Measurements from ENCODE around the gene NUP98.

Gene NUP98

DNA sequence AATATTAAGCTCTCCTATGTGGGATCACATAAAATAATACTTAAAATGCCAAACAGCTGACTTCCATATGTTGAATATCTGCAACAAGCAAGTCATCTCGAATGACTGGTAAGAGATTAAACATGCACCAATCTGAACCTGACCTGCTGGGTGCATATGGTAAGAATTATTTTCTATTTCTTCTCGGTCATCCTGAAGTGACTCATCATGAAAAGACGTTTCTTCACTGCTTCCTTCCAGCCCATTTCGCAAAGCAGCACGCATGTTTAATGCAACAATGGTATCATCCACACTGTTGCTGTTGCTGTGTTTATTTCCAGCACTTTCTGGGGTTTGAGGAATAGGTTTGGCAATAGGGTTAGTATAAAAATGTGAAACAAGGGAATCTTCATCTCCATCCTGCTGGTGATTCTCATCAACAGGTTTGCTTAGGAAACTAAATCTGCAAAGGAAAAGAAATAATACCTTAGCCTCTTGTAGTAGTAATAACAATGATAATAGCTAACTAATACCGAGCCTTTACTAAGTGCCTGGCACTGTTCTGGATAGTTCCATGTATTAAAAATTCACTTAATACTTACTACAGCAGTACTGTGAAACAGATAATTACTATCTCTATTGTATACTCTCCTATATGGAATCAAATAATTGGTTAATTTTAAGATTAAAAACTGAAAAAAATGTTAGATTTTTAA is 74.2 kb downstream of the NUP98 start:
- no peak for DNase-seq

DNA sequence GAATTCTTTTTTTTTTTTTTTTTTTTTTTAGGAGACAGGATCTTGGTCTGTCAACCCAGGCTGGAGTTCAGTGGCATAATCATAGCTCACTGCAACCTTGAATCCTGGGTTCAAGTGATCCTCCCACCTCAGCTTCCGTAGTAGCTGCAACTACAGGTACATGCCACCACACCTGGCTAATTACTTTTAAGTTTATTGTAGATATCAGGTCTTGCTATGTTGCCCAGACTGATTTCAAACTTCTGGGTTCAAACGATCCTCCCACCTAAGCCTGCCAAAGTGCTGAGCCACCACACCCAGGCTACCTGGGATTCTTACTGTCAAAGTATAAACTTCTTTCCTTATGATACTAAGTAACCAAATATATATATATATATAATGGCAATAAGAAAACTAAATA is 75.3 kb downstream of the NUP98 start:
- DNase-seq = no peak

DNA sequence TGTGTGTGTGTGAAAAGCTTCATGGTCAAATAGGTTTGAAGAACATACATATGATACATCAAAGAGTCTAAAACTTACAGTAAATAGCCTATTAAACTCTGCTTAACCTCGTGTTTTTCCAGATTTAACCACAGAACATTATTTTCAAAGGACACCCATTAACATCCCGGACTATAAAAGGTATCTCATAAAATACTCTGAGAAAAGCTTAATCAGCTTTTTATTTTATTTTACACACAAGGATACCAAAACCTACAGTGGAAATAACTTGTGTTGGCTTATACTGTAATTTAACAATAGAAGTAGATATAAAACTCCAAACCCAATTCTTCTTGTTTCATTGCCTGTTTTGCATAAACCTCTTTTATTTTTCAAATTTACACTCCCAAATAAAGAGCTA is 76.4 kb downstream of the NUP98 start:
- DNase-seq = no peak

DNA sequence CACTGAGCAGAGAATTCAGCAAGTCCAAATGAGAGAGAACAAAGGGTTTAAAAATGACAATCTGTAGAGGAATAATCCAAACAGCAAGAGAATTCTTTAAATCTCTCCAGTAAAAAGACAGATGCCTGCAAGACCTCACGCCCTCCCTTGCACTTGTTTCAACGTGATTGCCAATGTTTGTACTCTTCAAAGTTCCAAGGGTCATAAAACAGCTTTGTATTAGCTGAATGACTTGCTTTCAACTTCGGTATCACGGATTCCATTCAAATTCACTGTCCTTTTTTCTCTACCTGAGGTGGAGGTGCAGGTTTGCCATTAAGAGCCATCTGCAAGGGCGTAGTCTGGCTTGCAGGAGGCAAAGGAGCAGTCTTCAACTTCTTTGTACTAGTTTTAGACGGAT is 85.1 kb downstream of the NUP98 start:
- DNase-seq = no peak

DNA sequence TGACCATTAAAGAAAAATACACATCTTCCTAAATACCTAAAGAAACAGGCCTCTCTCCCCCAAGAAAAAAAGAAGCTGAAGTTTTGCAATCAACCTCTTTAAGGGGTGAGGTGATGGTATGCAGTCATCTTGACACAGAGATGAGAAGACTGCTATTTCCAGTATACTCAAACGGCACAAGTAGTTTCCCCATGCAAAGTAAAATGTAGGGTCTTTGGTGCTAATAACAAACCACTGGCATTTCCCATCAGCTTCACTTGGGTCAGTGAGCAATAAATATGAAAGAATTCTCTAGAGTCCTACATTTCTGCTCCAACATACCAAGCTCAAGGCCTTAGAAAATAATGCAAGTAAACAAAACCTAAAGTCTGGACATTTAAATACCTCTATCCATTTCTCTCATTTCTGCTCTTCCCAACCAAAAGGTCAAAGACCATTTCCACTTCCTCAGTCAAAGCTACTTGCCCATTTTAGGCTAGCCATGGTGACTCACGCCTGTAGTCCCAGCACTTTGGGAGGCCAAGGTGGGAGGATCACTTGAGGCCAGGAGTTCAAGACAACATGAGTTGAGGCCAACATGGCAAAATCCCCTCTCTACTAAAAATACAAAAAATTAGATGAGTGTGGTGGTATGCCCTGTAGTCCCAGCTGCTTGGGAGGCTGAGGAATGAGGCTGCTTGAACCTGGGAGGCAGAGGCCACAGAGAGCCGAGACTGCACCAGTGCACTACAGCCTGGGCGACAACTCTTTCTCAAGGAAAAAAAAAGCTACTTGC is 86.7 kb downstream of the NUP98 start:
- DNase-seq = no peak

DNA sequence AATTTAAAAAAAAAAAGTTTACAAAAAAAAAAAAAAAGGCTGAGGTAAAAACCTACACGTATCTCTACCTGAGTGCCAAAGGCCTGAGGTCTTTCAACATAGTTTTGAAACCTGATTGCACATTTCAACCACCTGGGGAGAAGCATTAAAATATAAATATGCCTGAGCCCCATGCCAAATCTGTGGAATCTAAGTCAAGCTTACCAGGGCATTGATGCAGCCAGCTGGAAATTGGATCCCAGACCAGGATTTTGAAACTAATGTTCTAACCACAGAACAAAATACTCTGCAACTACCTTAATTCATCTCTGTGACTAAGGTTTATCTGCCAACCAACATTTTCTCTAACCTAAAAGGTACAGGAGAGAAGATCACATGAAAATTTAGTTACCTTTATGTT is 87.4 kb downstream of the NUP98 start:
- DNase-seq = no peak

DNA sequence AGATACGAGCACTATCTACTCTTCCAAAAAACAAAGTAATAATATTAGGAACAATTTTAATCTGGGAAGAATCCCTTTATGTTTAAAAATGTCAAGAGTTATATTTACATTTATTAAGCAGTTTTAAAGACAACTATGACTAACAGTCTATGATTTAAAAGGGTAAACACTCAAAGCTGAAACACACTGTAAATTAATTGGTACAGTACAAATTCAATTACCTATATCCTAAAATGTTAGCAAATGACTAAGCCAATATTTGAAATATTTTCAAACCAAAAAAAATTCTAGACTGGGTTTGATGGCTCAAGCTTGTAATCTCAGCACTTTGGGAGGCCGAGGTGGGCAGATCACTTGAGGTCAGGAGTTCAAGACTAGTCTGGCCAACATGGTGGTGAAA is 90.2 kb downstream of the NUP98 start:
- DNase-seq = no peak

DNA sequence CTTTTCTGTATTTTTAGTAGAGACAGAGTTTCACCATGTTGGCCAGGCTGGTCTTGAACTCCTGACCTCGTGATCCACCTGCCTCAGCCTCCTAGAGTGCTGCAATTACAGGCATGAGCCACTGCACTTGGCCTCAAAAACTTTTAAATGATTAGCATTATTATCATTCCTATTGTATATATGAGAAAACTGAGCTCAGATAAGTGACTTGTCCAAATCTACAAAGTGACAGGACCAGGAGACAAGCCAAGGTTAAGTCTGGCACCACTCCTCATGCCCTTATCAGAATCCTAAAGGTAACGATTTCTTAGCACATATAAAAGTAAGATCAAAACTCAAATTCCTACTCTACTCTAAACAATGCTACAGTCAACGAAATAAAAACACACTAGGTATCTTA is 94.0 kb downstream of the NUP98 start:
- no peak for DNase-seq

DNA sequence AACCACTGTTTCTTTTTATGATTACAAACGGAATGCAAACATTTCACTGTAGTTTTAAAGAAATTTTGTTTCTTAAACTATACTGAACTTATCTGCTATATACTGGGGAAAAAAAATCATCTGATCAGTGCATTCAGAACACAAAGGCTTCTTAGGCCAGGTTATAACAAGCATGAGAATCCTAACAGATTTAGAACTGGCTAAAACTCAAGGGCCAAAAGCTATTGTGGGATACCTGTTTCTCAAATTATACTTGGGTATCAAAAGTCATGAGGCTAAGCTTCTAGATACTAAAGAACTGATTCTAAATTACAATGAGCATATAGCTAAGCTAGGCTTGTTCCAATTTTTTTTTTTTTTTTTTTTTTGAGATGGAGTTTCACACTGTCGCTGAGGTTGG is 96.4 kb downstream of the NUP98 start:
- no peak for DNase-seq

DNA sequence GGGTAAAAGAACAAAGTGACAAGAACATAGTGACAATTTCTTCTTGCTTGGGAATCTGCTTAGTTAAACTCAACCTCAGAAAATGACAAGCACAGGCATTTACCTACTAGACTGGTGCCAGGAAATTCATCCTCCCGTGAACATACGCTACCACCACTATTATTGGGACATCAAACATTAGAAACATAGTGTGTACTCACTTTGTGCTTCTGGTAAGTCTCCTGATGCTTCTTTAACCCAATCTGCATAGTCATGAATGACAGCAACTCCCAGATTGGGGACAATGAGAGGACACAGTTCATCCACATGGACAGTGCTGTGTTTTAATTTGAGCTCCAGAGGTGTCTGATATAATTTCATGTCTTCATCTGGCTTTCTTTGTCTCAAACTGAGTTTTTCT is 96.9 kb downstream of the NUP98 start:
- DNase-seq = no peak

DNA sequence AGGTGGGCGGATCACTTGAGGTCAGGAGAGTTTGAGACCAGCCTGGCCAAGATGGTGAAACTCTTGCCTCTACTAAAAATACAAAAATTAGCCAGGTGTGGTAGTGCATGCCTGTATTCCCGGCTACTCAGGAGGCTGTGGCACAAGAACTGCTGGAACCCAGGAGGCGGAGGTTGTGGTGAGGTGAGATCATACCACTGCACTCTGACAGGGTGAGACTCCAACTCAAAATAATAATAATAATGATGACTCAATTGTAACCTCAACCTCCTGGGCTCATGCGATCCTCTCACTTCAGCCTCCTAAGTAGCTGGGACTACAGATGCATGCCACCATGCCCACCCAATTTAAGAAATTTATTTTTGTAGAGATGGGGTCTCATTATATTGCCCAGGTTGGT is 110.6 kb downstream of the NUP98 start:
- no peak for DNase-seq

DNA sequence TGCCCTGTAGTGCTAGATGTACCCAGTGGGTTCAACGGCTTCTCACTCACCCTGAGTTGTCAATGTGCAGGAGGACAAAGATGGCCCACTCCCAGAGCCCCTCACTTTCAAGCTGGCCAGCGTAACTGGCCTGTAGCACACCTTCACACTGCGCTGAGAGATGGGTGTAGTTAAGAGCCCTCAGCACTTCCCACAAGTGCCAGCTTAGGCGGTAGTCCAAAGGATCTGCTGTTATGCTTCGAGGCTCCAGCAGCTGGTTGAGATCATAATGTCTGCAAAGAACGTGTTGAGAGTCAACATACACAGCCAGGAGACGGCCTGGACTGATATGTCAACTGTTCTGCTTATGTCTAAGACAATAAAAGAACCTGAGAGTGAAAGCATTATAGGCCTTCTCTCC is 111.4 kb downstream of the NUP98 start:
- DNase-seq = no peak

DNA sequence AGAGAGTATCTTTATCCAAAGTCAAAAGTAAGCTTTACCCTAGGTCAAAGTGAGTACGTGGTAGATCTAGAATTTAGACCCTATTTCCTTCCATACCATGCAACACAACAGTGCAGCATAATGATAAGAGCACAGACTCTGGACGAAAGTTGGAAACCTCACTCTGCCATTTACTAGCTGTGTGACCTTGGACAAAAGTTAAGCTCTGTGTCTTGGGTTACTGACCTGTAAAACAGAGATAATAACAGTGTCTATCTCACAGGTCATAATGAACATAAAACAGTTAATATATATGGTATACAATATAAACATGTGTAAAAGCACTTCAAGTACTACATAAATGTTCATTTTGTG is 112.6 kb downstream of the NUP98 start:
- DNase-seq = no peak

DNA sequence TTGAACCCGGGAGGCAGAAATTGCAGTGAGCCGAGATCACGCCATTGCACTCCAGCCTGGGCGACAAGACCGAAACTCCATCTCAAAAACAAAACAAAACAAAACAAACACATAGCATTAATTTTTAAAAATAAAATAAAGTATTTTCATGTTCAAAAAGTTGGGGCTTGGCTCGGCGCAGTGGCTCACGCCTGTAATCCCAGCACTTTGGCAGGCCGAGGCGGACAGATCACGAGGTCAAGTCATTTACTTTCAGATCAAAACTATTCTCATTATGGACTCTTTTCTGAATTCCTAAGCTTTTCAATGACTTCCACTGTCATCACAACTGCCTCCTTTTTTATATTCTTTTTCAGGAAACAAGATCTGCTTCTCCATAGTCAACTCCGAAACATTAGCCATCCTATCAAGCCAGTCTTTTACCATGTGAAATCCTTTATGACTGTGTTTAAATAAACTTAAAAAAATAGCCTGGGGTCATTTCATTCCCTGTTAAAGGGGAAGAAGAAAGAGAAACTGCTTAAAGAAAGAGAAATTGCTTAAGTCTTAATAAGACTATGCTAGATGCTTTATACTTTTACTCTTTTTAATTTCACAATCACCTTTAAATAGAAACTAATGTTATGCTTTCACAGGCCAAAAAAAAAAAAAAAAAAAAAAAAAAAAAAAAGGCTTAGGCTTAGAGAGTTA is 113.1 kb downstream of the NUP98 start:
- no peak for DNase-seq

DNA sequence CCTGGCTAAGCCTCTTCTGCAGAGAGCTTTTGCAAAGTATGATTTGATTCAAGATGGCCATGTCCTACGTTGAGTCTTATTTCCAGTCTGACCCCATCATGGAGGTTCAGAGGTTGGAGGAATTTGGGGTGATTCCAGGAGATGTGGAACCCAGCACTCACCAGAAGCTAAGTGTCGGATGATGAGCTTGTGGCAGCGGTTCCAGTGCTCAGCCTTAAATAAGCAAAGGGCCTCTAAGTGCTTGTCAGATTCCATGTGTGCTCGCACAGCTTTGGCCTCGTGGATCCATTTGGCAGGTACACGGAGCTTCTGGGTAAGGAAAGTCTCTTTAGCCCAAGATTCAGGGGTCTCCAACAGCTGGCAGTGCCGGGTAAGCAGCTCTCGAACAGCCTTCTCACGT is 114.3 kb downstream of the NUP98 start:
- no peak for DNase-seq

DNA sequence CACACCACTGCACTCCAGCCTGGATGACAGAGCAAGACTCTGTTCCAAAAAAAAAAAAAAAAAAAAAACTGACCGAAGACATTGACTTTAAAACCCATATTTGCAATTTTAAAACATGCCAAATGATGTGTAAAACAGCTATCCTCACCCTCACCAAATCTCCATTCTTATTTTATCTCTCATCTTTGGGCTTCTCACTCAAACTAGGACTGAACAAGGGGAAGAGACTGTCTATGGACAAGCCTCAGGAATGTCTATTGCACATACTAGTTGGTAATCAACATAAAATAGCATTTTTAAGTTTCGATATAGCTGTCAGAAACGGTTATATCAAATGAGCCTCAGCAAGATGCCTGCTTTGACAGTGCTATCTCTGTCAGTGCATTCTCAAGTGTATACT is 118.3 kb downstream of the NUP98 start:
- no peak for DNase-seq

DNA sequence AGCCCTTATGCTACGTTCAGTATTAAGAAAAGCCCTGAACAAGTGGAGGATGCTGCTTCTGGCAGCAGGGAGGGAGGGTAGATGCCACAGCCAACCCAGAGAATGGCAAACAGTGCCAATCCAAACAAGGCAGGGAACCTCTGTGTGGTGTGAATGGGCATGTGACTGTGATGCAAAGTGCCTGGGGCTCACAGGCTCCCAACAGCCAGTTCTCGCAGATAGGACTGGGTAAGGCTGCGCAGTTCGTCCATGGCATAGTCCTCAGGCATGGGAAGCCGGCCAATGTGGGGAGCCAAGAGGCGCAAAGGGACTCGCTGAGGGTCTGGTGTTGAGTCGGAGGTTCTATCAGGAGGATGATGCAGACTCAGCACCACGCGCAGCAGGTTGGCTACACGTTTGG is 121.4 kb downstream of the NUP98 start:
- DNase-seq = no peak

DNA sequence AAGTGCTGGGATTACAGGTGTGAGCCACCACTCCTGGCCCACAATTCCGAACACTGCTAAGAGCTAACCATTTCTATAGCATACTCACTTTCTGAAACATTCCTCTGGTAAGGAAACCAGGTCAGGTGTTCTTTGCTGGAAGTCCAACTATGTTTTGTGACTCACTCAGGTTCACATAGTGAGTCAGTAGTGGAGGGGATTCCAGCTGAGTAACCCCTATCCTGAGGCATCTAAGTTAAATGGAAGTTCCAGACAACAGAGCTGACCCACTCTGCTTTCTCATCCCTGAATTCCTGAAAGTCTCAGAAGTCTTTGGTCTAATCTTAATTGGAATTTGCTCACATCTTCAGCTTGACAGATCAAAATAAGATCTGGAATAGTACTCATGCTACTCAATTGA is 123.2 kb downstream of the NUP98 start:
- no peak for DNase-seq

DNA sequence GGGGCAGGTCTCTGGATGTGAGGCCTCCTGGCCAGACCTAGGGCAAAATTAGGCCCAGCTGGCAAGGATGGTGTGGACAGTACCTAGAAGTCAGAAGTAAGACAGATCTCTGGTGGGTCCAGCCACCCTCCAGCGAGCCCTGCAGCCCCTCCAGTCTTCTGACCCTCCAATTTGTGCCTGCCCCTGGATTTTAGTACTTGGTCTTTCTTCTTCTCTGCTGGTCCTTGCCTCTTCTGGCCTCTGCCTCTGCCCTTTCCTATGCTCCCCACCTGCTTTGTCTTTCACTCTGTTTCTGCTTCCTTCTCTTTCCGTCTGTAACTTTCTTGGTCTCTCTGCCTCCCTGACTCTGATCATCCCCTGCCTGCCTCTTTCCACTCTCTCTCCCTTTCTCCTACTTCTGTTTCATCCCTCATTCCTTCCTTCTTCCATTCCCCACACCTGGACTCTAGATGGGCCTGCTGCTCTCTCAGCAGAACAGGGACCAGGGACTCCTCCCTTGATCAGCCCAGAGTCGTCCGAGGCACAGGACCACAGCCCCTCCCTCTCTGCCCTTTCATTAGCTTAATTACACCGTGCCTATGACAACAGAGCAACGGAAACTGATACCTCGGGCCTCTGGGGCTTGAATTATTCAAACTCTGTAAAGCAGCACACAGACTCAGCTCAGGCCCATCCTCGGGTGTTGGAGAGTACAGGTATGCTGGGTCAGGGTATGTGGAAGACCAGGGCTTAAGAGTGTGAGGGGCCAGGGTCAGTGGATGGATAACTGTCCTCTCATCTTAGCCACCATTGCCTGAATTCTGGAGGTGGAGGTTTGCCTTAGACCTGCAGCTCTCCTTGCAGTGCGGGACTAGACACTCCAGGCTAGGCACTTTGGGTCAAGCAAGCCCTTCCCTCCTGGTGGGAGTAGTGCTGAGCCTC is 125.8 kb downstream of the NUP98 start, which contains the start of gene CHRNA10:
TSS of gene CHRNA10 (minus strand) at position 51 of the 921 bp plus-strand sequence. CDS start 72 bp downstream, outside the sequence.
- DNase-seq = peak; percentile 41

DNA sequence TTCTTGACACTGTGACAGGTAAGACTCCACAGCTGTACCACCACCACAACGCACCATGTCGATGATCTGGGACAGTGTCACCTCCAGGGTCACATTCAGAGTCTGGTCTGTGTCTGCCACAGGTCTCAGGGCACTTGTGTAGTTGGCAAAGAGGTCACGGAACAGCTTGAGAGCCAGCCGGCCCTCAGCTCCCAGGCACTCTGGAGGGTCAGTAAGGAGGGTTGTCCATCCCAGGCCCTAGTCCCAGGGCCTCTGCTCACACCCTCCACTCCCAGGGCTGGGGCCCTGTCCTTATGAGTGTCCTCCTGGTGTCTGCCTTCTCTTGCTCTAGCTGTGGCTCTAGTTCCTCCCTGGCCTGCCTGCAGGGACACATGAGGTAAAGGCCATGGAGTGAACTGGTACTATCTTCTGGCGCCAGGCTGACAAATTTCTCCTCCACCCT is 127.6 kb downstream of the NUP98 start:
- DNase-seq = no peak

DNA sequence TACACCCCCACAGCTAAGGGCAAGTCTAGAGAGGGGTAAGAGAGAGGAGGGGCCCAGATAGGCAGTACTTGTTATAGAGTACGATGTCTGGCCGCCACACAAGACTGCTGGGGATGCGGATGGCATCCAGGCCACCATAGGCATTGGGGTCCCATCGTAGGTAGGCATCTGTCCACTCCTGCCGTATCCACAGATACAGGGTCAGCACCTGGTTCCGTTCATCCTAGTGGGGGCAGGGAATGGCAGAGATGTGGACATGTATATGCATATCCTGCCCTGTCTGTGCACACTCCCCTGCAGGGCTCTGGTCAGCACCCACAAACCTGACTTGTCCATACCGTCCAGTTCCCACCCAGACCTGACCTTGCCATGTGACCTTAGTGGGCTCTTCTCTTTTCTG is 128.2 kb downstream of the NUP98 start:
- DNase-seq = no peak

DNA sequence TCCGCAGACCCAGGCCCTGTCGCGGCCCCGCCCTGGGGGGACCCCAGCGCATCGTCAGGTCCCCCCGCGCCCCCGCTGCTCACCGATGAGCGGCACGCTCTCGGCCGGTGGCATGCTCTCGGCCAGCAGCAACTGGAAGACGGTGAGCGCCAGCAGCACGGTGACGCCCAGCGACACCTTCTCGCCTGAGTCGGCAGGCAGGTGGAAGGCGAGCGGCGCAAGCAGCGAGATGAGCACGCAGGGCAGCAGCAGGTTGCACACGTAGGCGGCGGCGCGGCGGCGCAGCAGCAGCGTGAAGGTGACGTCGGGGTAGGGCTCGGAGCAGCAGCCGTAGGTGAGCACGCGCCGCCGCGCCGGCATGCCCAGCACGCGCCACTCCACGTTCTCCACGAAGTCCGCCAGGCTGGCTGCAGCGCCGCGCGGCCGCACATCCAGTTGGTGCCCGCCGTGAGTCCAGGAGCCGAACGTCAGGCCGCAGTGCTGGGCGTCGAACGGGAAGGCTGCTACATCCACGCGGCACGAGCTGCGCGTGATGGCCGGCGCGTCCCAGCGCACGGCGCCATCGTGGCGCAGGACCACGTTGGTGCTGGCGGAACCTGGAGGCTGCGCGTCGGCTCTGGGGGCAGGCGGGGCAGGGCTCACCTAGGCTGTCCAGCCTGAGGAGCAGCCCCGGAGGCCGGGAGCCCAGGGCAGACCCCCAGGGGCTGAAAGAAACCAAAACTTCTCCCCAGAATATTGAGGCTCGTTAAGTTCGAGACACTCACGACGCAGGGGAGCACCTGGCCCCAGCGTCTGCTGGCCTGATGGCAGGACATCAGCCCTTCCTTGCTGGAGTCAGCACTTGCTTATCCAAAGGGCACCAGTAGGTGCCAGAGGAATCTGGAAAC is 130.0 kb downstream of the NUP98 start:
- no peak for DNase-seq
